GM23338 (cell line): ENCODE results near the gene SSR3. TPM values are rescaled to one million over a fixed set of nuclear protein-coding genes. Genes with fewer than 3 reads are reported as not detected.

Experiments
- CTCF ChIP-seq, 2 experiments: fragments of 200-600 bp in 1 of 2; sonication (generic) in 1 of 2; conservative IDR thresholded peaks; 2 replicates each; pipeline versions ENCODE4 v1.5.1 to v1.6.1; 2016 to 2017; ENCODE audit warnings: antibody characterized with exemption in 2 of 2, low read depth in 2 of 2, mild to moderate bottlenecking in 2 of 2, moderate library complexity in 1 of 2
- EZH2 ChIP-seq: fragments of 200-600 bp; sonication (generic); IDR thresholded peaks from one replicate; pipeline ENCODE4 v1.8.0; 2017; ENCODE audit warnings: antibody characterized with exemption, mild to moderate bottlenecking, low read depth; ENCODE audit not compliant: unreplicated experiment
- NANOG ChIP-seq: IDR thresholded peaks from 2 replicates; pipeline ENCODE4 v1.6.1; 2016; ENCODE audit warnings: antibody characterized with exemption, borderline replicate concordance
- REST ChIP-seq: IDR thresholded peaks from one replicate; pipeline ENCODE4 v1.6.1; 2018; ENCODE audit warnings: antibody characterized with exemption; ENCODE audit not compliant: unreplicated experiment
- ZNF114 ChIP-seq: fragments of 250-450 bp; sonication (Bioruptor Pico); IDR thresholded peaks from 2 replicates; pipeline ENCODE4 v1.5.0; 2020; ENCODE audit warnings: mild to moderate bottlenecking, moderate library complexity
- ZNF331 ChIP-seq: fragments of 250-450 bp; sonication (Bioruptor Pico); IDR thresholded peaks from 2 replicates; pipeline ENCODE4 v1.5.0; 2020; ENCODE audit warnings: low read depth, mild to moderate bottlenecking, moderate library complexity
- ZNF462 ChIP-seq: fragments of 250-450 bp; sonication (Bioruptor Pico); IDR thresholded peaks from 2 replicates; pipeline ENCODE4 v1.5.0; 2020; ENCODE audit warnings: mild to moderate bottlenecking, moderate library complexity
- polyA plus RNA-seq: library from polyadenylated mRNA; unstranded; fragments of >200 nt; fragmentation: Nextera tagmentation; extraction: Ambion mirVana; gene quantifications from 2 replicates; pipeline ENCODE4 v1.2.1, GENCODE V29; 2016
- total RNA-seq: library from RNA; depleted of rRNA; stranded (reverse); fragments of >200 nt; shearing (Covaris generic); gene quantifications from 2 replicates; pipeline ENCODE4 v1.2.3, GENCODE V29; 2014

Gene SSR3
- total and polyA plus RNA-seq, 2 experiments from 2014 or later = 143 to 173 TPM

DNA sequence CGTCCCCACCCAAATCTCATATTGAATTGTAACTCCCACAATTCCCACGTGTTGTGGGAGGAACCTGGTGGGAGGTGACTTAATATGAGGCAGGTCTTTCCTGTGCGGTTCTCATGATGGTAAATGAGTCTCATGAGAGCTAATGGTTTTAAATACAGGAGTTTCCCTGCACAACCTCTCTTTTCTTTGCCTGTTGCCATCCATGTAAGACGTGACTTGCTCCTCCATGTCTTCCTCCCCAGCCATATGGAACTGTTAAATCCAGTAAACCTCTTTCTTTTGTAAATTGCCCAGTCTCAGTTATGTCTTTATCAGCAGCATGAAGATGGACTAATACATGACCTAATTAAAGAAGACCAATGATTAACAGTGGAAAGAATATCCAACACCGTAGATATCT is 56.6 kb downstream of the SSR3 start (continued):
- TF ChIP-seq ZNF462 = no peak
- TF ChIP-seq CTCF (conservative IDR thresholded peaks at IDR 0.05; ENCODE audit: low read depth in 2 of 2) = no peak
- TF ChIP-seq ZNF331 (CRISPR knock-in tag) = no peak
- TF ChIP-seq EZH2 = no peak
- TF ChIP-seq NANOG = no peak
- TF ChIP-seq REST = no peak
- no peak for TF ChIP-seq ZNF114 (CRISPR knock-in tag)
